HG02798 (cell line): ENCODE results near the gene KRT86.
"Not testable (repeated sequence)": the region's sequence is repeated elsewhere in the genome, so short reads cannot be mapped to it uniquely, and the experiment has no call there.

ENCODE experiments used
- ATAC-seq: cut with Tn5 transposase; IDR thresholded peaks from one replicate; pipeline ENCODE4 v1.9.1; 2021; ENCODE audit warnings: mild to moderate bottlenecking; ENCODE audit not compliant: unreplicated experiment, poor library complexity

The KRT86 gene

GRCh38 chr12:52307836-52308805 is 33.7 kb downstream of the KRT86 start:
- no peak for ATAC-seq

GRCh38 chr12:52308806-52309425 is 34.5 kb downstream of the KRT86 start:
- no peak for ATAC-seq

DNA sequence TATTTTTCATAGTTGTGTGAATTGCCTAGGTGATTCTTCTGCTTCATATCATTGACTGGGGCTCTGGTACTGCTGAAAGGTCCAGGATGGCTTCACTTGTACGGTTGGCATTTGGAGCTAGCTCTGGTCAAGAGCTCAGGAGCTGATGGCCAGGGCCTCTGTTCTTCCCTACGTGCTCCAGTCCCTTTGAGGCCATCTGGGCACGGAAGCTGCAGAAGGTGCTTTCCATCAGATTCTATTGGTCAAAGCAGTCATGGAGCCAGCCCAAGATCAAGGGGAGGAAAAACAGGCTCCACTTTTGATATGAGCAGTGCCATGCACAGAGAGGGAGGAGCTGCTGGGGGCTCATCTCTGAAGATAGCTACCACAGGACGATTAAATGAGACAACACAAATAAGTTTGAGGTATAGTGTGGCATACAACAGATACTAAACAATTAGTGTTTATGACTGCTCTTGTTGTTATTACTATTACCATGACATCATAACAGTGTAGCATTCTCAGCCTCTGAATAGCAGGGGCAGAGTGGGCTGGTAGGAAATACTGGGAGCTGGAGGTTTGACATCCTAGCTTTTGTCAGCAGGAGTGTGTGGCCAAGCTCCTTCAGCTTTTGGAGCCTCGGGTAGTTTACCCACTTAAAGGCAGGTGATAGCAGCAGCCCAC is 36.3 kb downstream of the KRT86 start:
- no peak for ATAC-seq

- no peak for ATAC-seq
Measured at GRCh38 chr12:52311285-52311648, 36.8 kb downstream of the KRT86 start.

GRCh38 chr12:52312086-52312485 is 37.6 kb downstream of the KRT86 start:
- no peak for ATAC-seq

GRCh38 chr12:52313461-52313860 is 39.0 kb downstream of the KRT86 start:
- ATAC-seq: no peak

DNA sequence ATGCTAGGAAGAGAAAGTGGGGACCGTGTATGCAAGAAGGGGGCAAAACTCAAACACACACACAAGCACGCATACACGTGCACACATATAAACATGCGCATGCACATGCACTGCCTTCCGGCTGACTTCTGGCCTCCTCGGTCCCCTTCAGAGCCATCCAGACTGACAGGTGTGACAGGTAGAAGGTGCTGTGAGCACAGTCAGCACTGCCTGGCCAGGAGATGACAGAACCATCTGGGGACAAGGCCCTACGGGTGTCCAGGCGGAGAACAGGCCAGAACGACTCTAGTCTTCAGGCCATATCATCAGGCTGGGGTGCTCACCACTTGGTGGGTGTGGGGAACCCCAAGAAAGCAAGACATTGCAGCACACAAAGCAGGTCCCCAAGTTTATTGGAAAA is 39.5 kb downstream of the KRT86 start:
- no peak for ATAC-seq

DNA sequence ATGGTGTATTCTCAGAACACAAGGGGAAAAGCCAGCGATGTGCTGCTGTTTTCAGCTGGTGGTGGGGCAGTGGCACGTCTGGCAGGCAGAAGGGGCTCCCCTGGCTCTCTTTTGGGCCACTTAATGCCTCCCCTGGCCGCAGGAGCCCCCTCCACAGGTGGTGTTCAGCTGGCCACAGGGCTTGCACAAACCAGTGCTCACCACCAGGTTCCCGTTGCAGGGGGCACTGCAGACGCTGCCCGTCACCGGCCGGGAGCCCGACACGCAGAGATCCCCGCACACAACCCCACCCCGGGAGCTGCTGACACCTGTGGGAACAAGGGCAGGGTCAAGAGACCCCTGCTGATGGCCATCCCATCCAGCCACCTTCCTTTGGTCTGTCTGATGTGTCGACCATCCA is 40.1 kb downstream of the KRT86 start:
- ATAC-seq: no peak

DNA sequence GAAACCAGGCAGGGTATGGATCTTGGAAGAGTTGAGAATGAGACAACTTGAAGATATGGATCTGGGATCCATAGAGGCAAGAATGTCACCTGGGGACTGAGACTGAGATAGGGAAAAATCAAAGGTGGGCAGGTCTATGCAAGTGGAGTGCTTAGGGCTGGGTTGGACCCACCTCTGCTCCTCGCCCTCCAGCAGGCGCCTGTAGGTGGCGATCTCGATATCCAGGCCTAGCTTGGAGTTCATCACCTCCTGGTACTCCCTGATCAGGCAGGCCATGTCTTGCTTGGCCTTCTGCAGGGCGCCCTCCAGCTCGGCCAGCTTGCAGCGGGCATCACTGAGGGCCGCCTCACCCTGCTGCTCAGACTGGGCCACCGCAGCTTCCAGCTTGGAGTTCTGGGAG is 41.3 kb downstream of the KRT86 start:
- not testable (repeated sequence) for ATAC-seq

DNA sequence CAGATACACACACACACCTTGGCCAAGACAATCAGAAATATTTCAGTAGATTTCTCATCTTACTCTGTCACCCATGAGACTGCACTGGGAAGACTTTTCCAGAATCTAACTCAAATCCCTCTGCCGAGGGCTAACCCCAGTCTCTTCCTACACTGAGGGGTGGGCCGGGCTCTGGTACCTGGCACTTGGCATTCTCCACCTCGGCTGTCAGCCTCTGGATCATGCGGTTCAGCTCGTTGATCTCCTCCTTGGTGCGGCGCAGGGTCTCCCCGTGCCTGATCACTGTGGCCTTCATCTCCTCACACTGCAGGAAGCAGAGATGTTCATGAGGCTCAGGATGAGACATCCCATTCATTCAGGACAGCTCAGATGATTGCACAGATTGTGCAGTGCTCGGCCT is 41.8 kb downstream of the KRT86 start:
- no peak for ATAC-seq

GRCh38 chr12:52316701-52317100 is 42.3 kb downstream of the KRT86 start:
- ATAC-seq: no peak

DNA sequence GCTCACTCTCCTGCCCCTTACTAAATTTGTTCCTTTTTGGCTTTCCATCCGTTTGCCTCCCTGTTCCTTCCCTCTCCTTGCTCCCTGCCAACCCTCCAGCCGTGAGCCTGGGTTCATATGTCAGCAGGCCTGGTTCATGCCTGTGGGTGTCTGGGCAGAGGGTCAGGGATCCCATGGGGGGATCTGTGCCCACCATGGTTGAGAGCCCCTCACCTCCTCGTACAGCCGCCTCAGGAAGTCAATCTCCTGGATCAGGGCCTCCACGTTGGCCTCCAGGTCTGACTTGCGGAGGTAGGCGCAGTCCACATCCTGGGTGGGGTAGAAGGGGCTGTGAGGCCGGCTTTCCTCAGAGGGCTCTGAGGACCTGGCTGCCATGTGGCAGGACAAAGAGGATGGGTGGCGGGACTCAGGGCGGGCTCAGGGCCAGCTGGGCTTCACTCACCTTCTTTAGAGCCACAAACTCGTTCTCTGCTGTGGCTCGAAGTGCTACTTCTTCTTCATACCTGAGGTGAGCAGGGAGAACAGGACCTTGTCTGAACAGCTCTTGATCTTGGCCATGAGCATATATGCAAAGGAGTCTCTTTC is 43.1 kb downstream of the KRT86 start:
- no peak for ATAC-seq

GRCh38 chr12:52318241-52318990 is 44.0 kb downstream of the KRT86 start:
- ATAC-seq: no peak

DNA sequence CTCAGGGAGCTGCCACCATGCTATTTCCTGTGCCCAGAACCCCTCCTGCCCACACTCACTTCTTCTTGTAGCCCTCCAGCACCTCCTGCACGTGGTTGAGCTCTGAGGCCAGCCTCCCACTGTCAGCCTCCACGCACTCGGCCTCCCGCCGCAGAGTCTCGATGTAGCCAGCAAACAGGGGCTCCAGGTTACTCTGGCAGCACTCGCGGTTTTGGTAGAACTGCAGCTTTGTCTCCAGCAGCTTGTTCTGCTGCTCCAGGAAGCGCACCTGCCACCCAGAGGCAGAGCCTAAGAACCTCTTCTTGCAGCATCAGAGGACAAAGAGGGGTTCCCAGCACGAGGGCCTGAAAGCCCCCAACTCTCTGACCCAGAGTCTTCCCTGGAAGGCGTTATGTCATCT is 44.7 kb downstream of the KRT86 start:
- ATAC-seq: no peak

DNA sequence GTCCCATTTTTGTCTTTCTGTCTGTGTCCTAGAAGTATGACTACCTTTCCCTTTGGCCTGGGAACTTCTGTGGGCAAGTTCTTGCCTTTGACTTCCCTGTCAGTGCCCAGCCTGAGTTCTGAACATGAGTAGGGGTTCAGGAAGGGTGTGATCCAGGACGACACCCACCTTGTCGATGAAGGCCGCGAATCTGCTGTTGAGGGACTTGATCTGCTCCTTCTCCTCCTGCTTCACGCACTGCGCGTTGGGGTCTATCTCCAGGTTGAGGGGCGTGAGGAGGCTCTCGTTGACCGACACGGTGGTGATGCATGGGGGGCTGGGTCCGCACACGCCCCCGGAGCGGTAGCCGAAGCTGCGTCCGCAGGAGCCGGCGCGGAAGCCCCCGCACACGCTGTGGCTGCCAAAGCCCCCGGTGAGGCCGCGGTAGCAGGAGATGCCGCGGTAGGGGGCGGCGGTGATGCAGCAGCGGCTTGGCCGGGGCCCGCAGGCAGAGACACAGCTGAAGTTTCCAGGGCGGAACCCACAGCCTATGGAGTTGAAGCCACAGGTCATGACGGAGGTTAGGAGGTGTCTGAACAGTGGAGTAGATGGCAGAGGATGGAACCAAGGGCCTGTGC is 46.4 kb downstream of the KRT86 start, which contains the start of gene KRT83:
TSS of gene KRT83 (minus strand) at position 615 of the 617 bp plus-strand sequence. CDS start at position 552, 63 bp downstream.
- ATAC-seq: no peak

DNA sequence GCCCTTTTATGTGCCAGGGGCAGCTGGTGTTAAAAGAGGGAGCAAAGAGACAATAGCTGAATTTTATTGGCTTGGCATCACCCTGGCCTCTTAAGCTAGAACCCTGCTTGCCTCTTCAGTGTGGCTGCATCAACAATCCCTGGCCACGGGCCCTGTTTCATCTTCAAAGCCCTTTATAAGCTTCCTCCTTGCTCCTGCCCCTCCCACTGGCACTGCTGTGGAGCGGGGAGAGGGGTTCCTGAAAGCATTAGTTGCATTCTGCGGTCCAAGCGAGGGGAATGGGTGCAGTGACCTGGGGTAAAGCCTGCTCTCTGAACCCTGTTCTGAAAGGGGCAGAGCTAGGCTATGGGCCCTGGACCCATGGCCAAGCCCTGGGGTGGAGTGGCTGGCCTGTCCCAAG is 47.0 kb downstream of the KRT86 start:
- ATAC-seq: no peak

GRCh38 chr12:52322069-52322468 is 47.6 kb downstream of the KRT86 start:
- ATAC-seq: no peak

DNA sequence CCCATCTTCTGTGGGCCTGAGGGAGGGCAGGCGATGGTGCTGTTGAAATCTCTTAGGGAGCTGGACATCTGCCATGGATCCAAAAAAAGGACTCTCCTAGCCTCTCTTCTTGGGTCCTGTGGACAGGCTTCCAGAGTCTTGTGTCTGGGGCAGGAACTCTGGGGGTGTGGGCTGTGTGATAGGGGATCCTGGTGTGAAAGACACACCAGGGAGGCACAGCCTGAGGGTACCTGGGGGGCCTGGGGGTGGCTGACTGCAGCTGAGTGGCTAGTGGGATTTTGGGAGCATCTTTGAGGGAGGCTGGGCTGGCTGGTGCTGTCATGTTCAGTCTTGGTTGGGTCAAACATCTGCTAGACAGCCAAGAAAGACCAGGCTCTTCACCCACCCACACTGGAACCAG is 48.6 kb downstream of the KRT86 start:
- no peak for ATAC-seq

DNA sequence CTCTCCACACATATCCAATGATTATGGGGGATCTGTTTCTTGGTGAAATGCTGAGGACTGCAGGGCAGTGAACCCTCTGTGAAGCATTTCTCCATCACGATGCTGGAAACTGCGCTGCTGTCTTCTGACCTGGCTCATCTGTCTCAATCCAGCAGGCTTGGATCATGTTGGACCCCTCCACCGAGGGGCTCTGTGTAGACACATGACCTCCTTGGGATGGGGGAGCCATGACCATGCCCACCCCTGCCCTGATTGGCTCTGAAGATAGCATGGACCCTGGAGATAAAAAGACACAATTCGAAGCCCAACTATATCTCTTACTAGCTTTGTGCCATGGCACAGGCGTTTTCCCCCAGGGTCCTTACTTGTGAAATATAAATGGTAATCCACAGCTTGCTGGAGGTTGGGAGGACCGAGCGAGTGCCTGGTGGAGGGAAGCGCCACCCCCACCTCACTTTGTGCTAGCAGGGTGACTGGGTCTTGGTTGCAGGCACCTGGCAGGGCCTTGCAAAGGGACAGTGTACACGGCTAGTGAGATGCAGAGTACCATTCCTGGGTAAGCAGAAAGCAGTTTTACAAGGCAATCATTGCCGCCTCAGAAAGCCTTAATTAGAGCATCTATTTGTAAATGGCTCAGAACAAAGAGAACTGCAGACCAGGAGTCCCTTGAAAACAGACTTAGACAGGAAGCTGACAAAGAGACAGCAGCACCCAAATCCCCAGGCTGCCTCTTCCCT is 49.1 kb downstream of the KRT86 start:
- ATAC-seq: no peak
